Measurements from ENCODE around the gene RC3H1. TPM values are rescaled to one million over a fixed set of nuclear protein-coding genes. Genes with fewer than 3 reads are reported as not detected.
A peak's percentile ranks its signal among the peaks of the same experiment; 100 is the strongest.
"Not testable (repeated sequence)": the region's sequence is repeated elsewhere in the genome, so short reads cannot be mapped to it uniquely, and the experiment has no call there.

RC3H1 gene
- polyA plus RNA-seq, 1 donor: 18.8 TPM

DNA sequence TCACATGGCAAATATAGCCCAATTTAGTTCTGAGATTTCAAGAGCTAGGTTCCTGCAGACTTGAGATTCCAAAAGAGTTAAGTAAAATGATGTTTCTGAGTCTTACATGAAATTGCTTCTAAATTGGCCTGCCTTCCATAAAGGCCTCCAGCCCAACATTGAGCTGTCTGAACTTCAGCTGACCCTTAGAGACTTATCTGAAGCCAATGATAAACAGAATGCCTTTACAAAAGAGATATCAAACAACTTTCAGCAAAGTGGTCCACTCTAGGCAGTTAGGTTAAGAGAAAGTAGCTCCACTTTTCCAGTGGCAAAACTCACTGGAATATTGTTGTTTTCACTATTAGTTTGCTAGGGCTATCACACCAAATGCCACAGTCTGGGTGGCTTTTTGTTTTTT lies 6.3 kb upstream of the RC3H1 start:
- no peak for DNase-seq

DNA sequence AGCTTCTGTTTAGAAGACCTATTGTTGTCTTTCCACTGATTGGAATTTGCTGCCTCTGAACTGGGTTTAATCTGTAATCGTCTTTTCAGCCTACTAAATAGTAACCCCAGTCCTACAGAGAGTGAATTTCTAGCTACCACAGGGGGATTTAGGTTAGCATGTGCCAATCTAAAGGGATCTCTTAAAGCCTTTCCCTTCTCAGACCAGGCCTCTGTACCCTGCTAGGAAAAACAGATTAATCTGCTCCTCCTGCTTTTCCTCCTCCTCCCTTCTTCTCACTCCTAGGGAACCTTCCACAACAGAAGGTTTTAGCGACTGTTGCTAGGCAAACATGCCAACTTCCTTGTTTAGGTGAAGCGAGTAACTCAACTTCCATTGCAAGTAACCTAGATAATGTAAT lies 1.3 kb upstream of the RC3H1 start:
- DNase-seq: peak; percentile 65

DNA sequence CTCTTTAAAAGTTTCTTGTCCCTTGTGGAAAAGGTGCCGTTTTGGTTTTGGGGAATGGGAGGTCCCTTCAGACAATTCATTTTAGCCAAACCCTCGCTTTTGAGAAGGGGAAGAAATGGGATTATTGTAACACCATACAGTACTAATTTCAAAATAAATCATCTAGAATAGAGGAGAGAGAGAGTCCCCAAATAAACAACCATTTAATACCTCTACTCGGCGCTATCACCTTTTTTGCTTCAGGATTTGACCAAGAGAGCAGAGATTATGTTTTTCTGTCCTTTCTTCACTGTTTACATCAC lies 770 bp upstream of the RC3H1 start:
- no peak for DNase-seq

DNA sequence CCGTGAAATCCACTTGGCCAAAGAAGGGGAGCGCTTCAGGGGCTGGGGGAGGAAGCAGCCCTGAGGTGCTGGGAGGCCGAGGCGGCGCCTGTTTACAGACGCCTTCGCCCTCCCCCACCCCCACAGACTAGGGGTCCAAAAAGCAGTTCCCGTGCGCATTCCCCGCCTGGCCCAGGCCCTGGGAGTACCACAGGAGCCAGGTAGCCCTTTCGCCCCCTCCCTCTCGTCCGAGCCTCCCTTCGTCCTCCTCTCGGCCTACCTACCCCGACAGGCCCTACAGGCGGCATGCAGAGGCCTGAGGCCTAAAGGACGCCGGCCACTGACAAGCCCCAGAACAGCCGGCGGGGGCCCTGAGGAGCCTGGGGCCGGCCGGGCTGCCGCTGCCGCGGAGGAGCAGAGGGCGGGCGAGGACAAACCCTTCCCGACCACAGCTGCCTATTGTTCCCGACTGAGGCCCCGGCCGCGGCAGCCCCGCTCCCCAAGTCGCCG lies 522 bp downstream of the RC3H1 start:
- peak; percentile 51 for DNase-seq

- no peak for DNase-seq
Observed at GRCh38 chr1:174018565-174018964, 3.6 kb downstream of the RC3H1 start.

DNA sequence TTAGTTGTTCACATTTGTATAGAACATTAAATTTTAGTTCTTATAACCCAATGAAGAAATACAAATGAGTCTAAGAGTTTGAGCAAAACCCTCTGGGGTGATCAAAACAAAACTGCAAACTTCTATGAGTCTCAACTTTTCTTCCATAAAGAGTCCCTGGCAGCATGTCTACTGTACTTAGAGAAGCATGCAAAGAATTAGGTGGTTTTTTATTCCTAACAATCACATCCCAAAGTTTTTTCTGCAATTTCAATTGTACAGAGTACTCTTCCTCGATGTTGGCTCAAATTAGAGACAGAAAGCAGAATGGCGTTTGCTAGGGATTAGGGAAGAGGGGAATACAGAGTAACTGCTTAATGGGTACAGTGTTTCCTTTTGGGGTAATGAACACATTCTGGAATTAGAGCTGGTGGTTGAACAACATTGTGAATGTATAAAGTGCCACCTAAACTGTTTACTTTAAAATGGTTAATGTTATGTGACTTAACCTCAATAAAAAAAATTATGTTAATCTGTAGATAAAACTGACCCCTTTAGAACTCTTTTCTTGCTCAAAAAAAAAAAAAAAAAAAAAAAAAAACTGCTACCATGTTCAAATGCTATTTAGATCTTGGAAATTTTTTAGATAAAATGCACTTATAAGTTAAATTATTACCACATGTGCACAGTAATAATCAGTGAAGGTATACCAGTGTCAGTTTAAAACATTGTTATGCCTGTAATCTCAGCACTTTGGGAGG lies 4.8 kb downstream of the RC3H1 start:
- DNase-seq: no peak

DNA sequence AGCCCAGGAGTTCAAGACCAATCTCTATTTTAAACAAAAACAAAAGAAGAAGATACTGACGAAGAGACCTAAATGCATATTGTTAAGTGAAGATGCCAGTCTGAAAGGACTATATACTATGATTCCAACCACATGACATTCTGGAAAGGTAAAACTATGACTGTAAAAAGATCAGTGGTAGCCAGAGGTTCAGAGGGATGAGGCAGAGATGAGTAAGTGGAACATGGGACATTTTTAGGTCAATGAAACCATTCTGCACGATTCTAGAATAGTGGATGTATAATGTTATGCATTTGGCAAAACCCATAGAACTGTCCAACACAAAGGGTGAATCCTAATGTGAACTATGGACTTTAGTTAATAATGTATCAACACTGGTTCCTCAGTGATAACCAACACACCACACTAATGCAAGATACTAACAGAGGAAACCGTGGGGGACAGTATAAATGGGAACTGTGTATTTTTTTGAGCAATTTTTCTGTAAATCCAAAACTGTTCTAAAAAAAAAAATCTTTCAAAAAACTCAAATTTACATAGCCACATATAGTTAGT lies 8.2 kb downstream of the RC3H1 start:
- DNase-seq: no peak

GRCh38 chr1:174008979-174009378 lies 13.2 kb downstream of the RC3H1 start:
- DNase-seq: no peak

DNA sequence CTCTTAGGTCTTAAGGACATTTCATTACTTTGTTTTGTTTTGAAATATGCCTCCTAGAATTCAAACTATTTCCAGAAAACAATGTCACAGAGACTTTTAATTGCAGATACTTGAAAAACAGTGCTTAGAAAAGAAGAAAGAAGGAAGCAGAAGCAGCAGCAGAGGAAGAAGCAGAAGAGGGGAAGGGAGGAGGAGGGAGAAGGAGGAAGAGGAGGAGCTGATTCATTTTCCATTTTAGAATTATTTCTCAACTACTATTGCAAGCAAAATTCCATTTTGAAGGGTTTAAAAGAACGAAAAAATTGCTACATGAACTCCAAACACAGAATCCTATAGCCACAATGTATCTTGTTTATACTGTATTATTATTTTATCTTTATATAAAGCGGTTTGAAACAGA lies 13.9 kb downstream of the RC3H1 start:
- no peak for DNase-seq

DNA sequence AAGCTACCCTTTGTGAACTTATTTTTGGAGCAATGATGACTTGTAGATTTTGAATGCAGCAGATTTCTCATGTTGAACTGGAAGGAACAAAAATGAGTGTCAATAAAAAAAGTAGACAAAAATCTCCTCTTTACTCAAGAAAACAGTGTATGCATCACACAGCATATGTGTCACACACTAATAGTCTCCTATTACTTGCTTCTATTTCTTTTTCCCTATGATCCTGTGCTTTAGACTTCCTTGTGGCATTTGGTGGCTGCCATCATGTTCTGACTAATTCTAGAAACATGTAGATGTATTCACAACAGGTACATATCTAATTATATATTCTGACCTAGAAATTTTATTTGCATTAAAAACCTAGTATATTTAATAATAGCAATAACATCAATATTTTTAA lies 14.3 kb downstream of the RC3H1 start:
- no peak for DNase-seq

- no peak for DNase-seq
Observed at GRCh38 chr1:174005032-174005431, 17.1 kb downstream of the RC3H1 start.

DNA sequence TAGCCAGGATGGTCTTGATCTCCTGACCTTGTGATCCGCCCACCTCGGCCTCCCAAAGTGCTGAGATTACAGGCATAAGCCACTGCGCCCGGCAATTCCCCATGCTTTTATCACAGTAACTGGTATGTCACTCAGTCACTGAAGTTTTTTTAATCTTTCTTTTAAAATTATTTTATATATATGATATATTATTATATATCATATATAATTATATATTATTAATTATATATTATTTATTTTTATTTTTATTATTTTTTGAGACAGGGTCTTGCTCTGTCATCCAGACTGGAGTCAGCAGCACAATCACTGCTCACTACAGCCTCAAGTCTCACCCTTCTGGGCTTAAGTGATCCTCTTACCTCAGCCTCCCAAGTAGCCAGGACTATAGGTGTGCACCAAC lies 18.3 kb downstream of the RC3H1 start:
- DNase-seq: no peak

DNA sequence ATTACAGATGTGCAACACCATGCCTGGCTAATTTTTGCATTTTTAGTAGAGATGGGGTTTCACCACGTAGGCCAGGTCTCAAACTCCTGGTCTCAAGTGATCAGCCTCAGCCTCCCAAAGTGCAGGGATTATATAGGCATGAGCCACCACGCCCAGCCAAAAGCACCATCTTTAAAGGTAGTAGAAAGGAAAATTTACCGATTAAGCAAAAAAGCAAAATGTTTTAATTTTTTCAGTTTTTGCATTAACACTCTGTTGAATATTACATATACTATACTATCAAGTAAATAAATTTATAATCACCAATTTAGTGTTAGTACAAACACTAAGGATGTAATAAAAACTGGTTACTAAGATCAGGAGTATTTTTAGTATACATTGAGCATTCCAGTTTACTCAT lies 20.6 kb downstream of the RC3H1 start:
- no peak for DNase-seq

DNA sequence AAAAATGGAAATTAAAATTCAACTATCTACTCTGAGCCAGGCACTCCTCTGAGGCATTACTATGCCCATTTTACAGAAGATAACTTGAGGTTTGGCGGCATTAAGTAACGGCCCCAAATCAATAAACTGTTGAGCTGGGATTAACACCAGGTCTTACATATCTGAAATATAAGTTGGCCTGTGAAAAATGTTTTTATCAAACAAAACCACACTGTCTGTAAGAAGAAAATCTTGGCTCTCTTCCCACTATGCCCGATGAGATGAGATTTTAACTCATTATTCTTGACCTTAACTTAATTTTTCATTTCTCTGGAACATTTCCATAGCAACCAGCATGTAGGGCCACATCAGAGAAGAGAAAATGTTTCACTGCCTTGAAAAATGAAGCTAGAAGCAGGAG lies 21.8 kb downstream of the RC3H1 start:
- DNase-seq: no peak

DNA sequence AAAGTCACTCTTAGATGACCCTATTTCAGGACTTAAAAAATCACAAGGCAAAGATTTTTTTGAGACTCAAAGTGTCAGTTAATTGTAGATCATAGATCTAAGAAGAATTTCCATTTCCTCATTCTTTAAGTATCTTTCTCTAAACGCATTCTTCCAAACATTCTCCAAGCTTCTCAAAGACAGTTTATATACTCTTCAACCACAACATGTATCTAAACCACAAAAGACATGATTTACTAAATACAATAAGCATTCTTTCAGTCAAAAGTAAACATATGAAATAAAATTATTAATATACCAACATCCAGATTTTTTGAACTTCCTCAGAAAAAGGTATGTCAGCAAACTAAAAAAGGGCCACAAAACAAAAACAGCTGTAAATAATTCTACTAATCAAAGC lies 24.4 kb downstream of the RC3H1 start:
- no peak for DNase-seq

DNA sequence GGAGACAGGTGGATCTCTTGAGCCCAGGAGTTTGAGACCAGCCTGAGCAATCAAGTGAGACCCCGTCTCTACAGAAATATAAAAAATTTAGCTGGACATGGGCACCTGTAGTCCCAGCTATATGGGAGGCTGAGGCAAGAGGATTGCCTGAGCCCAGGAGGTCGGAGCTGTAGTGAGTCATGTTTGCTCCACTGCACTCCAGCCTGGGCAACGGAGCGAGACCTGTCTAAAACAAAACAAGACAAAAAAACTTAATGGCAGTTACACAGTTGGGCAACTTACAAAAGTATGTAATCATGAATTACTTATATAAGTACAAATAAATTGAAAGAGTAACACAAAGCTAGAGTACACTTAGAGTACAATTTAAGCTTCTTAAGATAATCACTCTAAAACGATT lies 25.2 kb downstream of the RC3H1 start:
- DNase-seq: no peak

GRCh38 chr1:173995475-173995874 lies 26.7 kb downstream of the RC3H1 start:
- DNase-seq: no peak

DNA sequence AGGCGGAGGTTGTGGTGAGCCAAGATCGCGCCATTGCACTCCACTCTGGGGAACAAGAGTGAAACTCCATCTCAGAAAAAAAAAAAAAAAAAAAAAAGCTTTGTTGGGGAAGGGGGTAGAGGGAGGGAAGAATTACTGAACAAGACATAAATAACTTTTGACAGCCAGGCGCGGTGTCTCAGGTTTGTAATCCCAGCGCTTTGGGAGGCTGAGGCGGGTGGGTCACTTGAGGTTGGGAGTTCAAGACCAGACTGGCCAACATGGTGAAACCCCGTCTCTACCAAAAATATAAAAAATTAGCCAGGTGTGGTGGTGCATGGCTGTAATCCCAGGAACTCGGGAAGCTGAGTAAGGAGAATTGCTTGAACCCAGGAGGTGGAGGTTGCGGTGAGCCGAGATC lies 28.2 kb downstream of the RC3H1 start:
- DNase-seq: not testable (repeated sequence)

DNA sequence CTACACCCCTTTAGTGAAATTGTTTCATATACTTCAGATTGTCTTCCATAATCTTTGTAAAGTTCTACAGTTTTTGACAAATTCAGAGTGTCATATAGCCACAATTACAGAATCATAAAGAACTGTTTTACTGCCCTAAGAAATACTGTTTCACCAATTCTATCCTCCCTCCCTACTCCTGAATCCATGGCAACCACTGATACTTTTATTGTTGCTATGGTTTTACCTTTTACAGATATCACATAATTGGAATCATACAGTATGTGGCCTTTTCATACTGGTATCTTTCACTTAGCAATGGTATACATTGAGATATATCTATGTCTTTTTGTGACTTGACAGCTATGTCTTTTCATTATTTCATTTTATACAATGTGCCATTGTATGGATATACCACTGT lies 34.1 kb downstream of the RC3H1 start:
- no peak for DNase-seq

- DNase-seq: no peak
Observed at GRCh38 chr1:173986951-173987350, 35.2 kb downstream of the RC3H1 start.

DNA sequence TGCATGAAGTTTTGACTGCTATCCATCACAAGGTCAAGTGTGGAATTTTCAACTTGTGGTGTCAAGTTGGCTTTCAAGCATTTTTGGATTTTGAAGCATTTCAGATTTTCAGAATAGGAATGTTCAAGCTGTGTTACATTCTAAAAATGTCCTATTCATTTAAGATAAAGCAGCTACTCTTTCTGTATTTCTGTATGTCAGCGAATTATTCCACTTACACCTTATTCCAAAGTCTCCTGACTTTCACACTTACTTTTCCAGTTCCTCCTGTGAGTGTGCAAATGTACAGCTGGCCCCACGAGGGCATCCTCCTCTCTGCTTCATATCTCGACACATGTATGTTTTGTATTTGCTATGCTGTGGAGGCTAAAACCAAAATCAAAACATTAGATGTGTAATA lies 51.9 kb downstream of the RC3H1 start:
- DNase-seq: no peak

DNA sequence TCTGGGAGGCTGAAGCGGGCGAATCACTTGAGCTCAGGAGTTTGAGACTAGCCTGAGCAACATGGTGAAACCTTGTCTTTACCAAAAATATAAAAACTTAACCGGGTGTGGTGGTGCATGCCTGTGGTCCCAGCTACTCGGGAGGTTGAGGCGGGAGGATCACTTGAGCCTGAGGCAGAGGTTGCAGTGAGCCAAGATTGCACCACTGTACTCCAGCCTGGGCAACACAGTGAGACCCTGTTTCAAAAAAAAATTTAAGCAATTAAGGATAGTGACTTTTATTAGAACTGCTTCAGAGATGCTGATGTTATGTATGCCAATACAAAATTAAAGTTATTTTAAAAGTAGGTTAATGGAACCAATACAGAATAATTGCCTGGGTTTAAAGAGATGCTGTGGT lies 56.3 kb downstream of the RC3H1 start:
- DNase-seq: not testable (repeated sequence)

DNA sequence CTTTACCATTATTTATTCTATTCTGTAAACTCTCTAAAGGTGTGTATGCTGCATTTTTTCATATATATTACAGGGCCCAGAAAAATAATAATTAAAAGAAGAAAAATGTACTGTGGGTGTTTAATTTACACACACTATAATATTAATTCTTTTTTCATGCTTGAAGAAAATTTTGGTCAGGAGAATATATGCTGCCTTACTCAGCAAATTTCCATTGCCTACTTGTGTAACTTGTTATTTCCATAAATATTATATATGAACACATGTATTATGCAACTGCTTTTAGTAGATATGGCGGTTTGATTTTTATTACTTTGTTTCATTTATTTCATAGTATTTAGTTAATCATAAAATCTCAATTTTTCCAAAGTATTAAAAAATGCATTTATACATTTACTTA lies 58.7 kb downstream of the RC3H1 start:
- no peak for DNase-seq

- no peak for DNase-seq
Observed at GRCh38 chr1:173960625-173961024, 61.5 kb downstream of the RC3H1 start.
